ENCODE data around the gene CDC42BPA.

The CDC42BPA gene

DNA sequence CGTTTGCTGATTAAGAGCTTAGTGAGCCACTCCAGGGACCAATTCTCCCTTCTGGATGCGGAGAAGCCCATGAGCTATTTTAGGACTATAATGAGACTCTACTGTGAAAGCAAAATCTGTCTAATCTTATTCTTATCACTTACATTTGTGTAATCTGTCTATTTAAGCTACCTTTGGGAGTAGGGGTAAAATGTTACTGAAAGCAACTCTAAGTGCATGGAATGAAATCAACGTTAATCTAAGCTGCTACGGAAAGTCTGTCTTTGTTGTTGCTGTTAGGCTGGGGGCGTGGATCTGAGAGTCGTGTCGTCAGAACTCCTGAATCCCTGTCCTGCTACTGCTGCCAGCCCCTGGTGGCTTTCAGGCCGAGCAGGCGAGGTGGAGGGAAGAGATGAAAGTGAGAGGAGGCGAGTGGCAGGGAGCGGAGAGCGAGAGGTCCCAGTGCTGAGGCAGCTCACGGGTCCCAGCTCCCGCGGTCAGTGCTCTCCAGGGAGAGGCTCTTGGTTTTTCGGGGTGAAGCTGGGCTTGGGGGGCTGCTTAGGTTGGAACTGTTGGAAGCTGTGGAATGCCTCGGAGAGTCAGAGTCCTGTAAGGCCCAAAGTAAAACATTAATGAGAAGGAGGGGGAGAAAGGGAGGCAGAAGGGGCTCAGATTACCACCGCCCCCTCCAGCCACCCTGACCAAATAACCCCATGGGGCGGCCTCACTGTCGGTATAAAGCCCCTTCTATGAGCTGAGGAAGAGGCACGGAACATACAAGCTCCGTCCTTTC, 324.3 kb downstream of the CDC42BPA start:
- TF ChIP-seq POLR2AphosphoS5 (IDR thresholded peaks at IDR 0.05; ENCODE audit: low read depth, low read length) (no peak), TAF1 (IDR thresholded peaks at IDR 0.05; ENCODE audit: borderline replicate concordance, low read depth, low read length) (no peak), POLR2A (IDR thresholded peaks at IDR 0.05; ENCODE audit: low read depth, low read length) (no peak)
- DNase-seq (ENCODE audit: insufficient read length) (no peak), FAIRE-seq (no peak)

DNA sequence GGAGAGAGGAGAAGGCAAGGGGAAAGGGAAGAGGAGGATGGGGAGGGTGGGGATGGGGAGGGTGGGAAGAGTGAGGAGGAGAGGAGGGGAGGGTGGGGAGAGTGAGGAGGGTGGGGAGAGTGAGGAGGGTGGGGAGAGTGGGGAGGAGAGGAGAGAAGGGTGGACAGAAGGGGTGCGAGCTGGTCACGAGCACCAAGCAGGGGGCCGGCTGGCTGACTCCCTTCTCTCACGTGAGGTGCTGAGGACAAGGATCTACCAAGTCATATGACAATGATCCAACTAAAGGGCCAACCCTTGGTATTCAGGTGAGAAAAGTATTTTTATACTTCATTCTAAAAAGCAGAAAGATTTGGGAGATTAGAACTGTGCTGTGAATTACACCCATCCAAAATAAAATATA, 326.4 kb downstream of the CDC42BPA start:
- FAIRE-seq, result no peak

DNA sequence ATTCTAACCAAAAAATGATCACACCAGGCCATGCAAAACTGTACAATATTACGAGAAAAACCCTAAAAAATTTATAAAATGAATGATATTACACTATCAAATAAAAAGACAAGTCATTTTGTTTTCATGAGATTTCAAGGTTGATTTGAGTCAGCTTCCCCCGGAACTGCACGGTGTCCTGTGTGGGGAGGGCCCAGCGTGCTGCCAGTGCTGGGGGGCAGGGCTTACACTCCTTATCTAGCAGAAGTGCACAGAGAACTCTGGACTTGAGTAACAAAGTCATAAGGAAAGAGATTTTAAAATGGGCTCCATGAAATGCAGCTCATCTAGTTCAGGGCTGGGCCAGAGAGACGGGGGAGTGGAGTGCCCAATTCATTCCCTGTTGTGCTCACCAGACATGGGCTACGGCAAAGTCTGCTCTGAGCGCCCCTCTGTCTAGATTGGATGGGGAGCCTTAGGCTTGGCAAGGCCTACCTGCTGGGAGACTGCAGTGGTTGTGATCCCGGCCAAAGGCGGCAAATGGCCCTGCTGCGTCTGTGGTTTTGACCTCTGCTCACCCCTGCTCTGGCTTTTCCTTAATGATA, 328.1 kb downstream of the CDC42BPA start:
- TF ChIP-seq POLR2A (IDR thresholded peaks at IDR 0.05; ENCODE audit: low read depth, low read length), result no peak
- no peak for TF ChIP-seq TAF1 (IDR thresholded peaks at IDR 0.05; ENCODE audit: borderline replicate concordance, low read depth, low read length)
- TF ChIP-seq POLR2AphosphoS5 (IDR thresholded peaks at IDR 0.05; ENCODE audit: low read depth, low read length), result no peak
- DNase-seq (ENCODE audit: insufficient read length), result no peak
- peak; percentile 88 for FAIRE-seq

More for the DNA sequence above, 326.4 kb downstream of the CDC42BPA start:
- DNase-seq (ENCODE audit: insufficient read length), result no peak
- TF ChIP-seq TAF1 (IDR thresholded peaks at IDR 0.05; ENCODE audit: borderline replicate concordance, low read depth, low read length) (no peak), POLR2A (IDR thresholded peaks at IDR 0.05; ENCODE audit: low read depth, low read length) (no peak), POLR2AphosphoS5 (IDR thresholded peaks at IDR 0.05; ENCODE audit: low read depth, low read length) (no peak)

DNA sequence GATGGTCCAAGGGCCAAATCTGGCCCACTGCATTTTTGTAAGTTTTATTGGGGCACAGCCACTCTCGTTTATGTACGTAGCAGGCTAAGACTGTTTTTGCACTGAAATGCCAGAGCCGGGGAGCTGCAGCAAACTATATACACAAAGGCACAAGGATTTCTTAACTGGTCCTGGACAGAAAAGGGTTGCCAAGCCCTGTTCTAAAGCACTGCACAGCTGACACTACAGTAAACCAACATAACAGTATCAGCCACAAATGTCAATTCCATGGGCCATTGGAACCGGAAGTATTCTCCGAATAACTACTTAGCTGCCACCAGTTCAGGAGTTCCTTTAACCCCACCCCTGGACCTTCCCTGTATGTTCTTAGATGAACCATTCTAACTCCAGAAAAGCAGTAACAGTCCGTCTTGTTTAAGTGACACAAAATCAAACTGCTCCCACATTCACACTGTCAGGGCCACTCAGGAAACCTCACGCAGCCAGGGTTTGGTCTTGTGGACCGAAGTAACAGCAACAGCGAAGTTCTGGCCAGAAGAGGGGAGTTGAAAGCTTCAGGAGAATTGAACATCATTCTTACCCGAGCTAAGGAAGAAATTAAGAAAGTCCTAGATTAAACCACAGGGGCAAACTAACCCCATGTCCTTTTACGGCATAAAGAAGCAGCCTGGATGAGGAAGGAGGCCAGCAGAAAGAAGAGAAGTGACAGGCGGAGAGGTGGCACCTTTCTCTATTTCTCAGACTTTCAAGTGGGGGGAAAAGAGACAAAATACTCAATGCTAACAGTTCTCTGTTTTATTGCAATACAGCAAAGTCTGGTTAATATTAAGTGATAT, 329.0 kb downstream of the CDC42BPA start:
- DNase-seq (ENCODE audit: insufficient read length), result no peak
- TF ChIP-seq POLR2AphosphoS5 (IDR thresholded peaks at IDR 0.05; ENCODE audit: low read depth, low read length), result no peak
- no peak for TF ChIP-seq POLR2A (IDR thresholded peaks at IDR 0.05; ENCODE audit: low read depth, low read length)
- no peak for TF ChIP-seq TAF1 (IDR thresholded peaks at IDR 0.05; ENCODE audit: borderline replicate concordance, low read depth, low read length)
- FAIRE-seq, result no peak

DNA sequence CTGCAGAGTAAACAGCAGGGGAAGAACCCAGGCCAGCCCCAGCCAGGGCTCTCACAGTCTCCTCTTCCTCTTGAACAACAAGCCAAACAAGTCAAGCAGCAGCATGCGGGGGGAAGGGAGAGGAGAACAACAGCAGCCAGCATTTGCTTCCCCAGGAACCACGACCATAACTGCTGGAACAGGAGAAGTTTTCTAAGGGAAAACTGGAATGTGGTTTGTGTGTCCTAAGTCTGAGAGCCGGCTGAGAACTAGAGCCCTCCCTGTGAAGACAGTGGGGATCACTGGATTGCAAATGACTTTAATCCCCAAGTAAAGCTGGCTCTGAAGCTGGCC, 330.0 kb downstream of the CDC42BPA start:
- FAIRE-seq (no peak), DNase-seq (ENCODE audit: insufficient read length) (no peak)
- no peak for TF ChIP-seq TAF1 (IDR thresholded peaks at IDR 0.05; ENCODE audit: borderline replicate concordance, low read depth, low read length)

DNA sequence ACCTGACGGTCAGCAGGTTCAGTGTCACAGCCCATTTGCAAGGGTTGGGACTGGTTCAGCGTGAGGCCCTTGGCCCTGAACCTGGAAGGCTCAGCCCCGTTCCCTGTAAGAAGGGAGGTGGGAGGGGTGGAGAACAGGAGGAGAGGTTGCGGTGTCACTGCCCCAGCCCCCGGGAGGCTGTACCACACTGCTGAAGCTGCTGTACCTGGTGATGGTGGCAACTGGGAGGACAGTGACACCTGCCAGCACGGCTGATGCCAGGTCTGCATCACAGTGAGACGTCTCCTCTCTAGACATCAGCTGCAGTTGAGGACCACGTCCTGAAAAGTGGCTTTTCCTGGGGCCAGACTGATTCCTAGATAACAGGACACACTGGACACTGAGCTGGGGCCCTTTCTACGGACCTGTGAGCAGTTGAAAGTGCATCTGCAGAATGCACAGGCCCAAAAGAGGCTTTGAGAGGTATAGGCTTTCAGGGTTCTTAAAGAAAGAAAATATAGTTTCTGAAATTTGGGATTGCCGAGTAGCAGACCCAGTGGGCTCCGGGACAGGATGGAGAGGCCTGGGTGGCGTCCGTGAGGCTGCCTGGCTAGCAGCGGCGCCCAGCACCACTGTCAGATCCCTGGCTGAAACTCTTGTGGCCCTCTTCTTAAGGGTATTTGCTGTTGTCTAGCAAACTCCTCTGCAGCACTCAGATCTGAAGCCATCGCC, 330.5 kb downstream of the CDC42BPA start:
- DNase-seq (ENCODE audit: insufficient read length) (no peak), FAIRE-seq (no peak)
- TF ChIP-seq POLR2A (IDR thresholded peaks at IDR 0.05; ENCODE audit: low read depth, low read length), result no peak
- TF ChIP-seq TAF1 (IDR thresholded peaks at IDR 0.05; ENCODE audit: borderline replicate concordance, low read depth, low read length), result no peak
- TF ChIP-seq POLR2AphosphoS5 (IDR thresholded peaks at IDR 0.05; ENCODE audit: low read depth, low read length), result no peak

DNA sequence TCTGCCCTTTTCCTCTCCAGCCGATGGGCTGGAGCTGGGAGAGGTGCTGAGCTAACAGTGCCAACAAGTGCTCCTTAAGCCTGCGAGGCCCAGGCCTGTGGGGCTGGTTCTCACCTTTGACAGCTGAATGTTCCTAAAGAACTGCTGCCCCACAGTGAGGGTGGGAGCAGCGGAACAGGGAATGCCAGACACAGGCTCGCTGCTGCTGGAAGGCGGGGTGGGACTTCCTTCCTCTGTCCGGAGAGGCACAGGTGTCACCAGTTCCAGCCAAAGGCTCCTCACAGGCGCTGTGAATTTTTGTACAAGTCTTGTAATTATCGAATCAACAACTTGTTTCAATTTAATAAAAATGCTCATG, 331.1 kb downstream of the CDC42BPA start:
- DNase-seq (ENCODE audit: insufficient read length) (no peak), FAIRE-seq (no peak)
- TF ChIP-seq POLR2A (IDR thresholded peaks at IDR 0.05; ENCODE audit: low read depth, low read length) (no peak), TAF1 (IDR thresholded peaks at IDR 0.05; ENCODE audit: borderline replicate concordance, low read depth, low read length) (no peak), POLR2AphosphoS5 (IDR thresholded peaks at IDR 0.05; ENCODE audit: low read depth, low read length) (no peak)

DNA sequence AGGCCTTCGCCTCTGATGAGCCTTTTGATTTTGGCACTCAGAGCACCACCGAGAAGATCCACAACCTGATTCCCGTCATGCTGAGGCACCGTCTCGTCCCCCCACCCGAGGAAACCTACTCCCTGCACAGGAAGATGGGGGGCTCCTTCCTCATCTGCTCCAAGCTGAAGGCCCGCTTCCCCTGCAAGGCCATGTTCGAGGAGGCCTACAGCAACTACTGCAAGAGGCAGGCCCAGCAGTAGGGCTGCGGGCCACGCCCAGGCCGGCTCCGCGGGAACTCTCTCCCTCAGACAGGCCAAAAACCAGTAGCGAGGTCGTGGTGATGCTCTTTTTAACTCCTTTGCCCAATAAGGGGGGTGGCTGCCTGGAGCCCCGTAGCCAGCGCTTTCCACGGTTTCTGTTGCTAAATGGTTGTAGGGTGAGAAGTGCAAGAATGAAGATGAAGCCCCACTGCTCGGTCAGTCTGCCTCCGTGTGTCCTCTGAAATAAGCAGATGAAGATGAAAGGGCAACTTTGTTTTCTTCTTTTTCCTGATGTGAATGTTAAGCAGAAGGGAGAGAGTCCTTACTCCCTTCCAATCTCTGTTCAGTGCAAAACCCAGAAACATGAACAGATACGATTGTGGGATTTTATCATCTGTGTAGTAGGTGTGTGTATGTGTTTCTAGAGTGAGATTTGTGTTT, 331.7 kb downstream of the CDC42BPA start:
- FAIRE-seq, result no peak
- no peak for TF ChIP-seq POLR2AphosphoS5 (IDR thresholded peaks at IDR 0.05; ENCODE audit: low read depth, low read length)
- TF ChIP-seq POLR2A (IDR thresholded peaks at IDR 0.05; ENCODE audit: low read depth, low read length), result no peak
- no peak for TF ChIP-seq TAF1 (IDR thresholded peaks at IDR 0.05; ENCODE audit: borderline replicate concordance, low read depth, low read length)
- no peak for DNase-seq (ENCODE audit: insufficient read length)

DNA sequence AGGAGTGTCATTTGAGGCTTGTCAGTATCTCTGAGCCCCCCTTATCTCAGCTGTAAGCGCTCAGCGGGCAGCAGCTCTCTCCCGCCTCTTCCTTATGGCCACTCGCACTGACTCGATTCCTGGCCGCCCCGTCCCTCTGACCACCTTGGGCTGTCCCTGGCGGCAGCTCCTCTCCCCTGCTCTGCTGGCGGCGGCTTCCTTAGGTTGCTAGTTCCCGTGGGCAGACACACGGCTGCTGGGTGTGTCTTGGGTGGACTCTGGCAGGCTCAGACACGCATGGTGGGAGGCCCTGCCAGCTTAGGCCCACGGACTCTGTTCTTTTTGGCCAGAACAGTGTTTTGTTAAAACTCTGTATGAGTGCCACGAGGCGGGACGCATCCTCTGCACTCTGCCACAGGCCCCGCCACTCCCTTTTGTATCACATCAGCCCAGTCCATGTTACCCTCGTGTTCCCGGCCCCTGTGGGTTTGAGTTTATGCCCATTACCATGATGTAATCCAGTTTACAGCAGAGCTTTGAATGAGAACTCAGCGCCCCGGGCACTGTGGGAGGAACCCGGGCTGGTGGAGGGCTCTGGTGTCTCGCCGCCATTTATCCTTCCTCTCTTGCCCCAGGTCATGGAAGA, 332.3 kb downstream of the CDC42BPA start:
- FAIRE-seq, result no peak
- TF ChIP-seq POLR2AphosphoS5 (IDR thresholded peaks at IDR 0.05; ENCODE audit: low read depth, low read length) (no peak), POLR2A (IDR thresholded peaks at IDR 0.05; ENCODE audit: low read depth, low read length) (no peak), TAF1 (IDR thresholded peaks at IDR 0.05; ENCODE audit: borderline replicate concordance, low read depth, low read length) (no peak)

DNA sequence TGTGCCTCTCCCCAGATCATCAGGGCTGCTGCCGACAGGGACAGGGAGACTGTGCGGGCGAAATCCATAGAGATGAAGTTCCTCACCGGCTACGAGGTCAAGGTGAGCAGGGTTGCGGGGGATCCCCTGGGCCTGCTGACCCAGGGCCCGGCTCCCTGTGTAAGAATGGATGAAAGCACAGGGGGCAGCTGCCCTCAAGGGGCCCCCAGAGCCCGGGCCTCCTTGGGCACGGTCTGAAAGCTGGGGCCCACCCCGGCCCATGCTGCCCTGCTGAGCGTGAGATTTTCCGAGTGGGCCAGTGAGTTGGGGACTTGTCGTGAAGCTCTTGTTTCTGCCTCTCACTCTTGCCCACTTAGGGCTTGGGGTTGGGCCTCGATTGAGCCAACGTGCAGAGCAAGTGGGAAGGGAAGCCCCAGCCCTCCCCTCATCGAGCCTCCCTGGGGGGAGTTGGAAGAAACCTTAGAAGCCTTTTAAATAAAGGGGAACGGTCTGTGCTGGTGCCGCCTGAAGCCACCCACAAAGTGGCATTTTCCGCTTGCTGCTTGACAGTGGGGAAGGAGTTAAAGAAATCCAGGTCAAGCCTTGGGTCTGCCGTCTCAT, 333.0 kb downstream of the CDC42BPA start:
- DNase-seq (ENCODE audit: insufficient read length) (no peak), FAIRE-seq (no peak)
- TF ChIP-seq POLR2AphosphoS5 (IDR thresholded peaks at IDR 0.05; ENCODE audit: low read depth, low read length) (no peak), POLR2A (IDR thresholded peaks at IDR 0.05; ENCODE audit: low read depth, low read length) (no peak), TAF1 (IDR thresholded peaks at IDR 0.05; ENCODE audit: borderline replicate concordance, low read depth, low read length) (no peak)

More for the DNA sequence above, 332.3 kb downstream of the CDC42BPA start:
- no peak for DNase-seq (ENCODE audit: insufficient read length)

Measured in GM12892 (cell line).